HG03565 (cell line): Measurements from ENCODE around the gene C22orf31.

ENCODE experiments used
- ATAC-seq: cut with Tn5 transposase; IDR thresholded peaks from one replicate; pipeline ENCODE4 v1.9.1; 2021; ENCODE audit warnings: mild to moderate bottlenecking, moderate library complexity; ENCODE audit not compliant: unreplicated experiment

C22orf31 gene

DNA sequence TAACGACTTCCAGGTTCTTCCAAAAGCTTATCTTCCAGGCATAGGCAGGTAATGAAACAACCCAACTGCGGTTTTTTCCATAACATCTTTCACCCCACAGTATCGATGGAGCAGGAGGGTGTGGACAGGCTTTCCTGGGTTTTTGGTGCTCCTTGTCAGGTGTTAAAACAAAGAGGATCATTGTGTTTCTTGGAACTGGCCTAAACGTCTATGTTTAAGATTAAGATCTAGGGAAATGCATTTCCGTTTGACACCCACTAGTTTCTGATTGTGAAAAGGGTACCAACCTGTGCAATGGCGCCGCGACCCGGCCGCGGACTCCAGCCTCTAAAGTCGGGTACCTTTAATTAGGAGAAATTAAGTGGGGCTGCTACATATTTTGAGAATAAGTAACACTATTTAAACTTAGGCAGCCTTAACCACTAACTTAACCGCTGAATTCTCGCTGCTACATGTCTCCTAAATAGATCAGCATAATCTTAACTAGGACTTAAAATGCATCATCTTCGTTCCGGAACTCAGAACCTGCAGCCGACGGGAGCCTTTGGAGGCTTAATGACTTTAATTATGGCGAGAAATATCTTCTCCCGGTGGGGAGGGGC, 31.5 kb downstream of the C22orf31 start:
- ATAC-seq, result no peak

DNA sequence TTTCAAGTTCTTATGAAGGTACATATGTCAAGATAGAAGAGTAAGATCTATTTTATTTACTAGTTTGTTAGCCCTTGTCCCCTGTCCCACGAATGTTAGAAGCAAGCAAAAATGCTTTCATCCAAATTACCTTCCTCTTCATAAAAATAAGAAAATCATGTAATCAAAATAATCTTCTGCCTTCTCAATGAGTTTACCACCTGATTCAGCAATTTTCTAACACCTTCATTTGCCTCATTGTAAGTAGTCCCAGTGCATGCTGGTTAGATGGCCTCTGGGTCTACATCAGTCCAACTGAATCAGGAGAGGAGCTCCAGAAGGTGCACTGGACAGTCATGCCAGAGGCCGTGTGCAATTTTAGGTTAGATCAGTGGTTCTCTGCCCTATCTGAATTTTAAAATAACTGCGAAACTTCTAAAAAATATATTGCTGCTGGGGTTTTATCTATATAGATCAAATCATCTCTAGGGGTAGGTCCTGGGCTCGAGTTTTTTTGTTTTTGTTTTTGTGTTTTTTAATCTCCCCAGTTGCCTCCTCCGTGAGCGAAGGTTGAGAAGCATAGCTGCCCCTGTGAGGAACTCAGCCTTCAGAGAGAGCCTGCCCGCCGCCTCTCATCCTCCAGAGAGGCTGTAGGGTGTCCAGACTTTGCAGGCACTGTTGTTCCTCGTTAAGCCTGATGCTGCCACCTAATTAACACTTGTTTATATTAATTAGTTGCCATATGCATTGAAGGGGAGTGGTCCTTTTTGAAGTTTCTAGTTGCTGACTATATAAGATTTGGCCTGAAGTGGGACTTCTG, 32.2 kb downstream of the C22orf31 start:
- no peak for ATAC-seq

DNA sequence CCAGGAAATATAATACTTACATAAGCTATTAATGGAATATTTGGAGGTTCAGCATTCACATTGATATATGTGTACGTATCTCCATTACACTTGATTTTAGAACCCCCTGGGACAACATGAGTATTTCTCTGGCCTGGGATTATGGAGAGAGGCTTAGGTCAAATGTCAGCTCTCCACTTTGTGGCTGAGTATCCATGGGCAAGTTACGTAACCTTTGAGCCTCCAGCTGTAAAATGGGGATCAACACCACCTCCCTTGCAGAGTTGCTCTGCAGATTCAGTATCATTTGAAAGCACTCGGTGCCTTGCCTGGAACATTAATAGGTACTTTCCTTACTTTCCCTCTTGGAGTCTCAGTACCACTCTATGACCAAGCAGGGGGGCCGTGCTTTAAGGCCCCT, 33.2 kb downstream of the C22orf31 start:
- ATAC-seq, result no peak

DNA sequence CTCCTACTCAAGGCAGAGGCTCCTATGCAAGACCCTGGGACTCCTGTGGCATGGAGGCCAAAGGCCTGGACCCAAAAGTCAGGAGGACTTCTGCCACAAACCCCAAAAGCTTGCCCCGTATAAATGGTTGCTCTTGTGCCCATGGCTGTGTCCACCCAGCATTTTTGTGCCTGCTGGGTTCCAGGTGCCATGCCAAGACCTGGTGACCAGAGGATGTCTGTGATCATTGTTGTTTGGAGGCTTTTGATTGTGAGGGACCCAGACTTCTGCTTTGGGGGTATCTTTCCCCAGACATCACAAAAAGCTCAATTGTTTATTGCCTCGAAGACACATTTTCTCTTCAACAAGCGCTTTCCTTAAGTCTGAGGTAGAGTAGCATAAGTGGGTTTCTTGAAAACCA, 35.1 kb downstream of the C22orf31 start:
- ATAC-seq, result no peak

DNA sequence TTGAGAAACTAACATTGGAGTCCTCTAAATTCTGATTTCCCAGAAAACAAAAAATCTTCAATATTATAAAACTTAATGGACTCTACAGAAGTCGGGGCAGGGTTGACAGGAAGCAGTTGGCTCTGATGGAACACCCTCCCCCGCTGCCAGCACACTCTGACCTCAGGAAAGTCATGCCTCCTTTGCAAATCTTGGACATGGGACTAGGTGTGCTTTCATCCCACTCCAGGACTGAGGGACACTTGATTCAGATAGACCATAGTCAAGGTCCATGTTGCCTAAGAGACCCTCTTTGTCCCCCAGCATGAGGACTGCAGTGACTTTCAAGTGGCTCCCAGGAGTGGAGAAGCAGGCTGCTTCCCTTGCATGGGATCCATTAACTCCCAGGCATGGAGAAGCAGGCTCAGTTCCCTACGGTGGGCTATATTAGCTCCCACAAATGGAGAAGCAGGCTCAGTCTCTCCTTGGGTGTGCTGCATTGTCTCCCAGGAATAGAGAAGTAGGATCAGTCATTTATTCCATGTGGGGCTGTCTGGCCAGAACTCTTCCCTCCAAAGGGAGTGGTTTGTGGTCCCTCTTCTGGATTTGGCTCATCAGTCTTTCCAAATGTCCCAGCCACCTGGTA, 38.3 kb downstream of the C22orf31 start:
- ATAC-seq, result no peak

DNA sequence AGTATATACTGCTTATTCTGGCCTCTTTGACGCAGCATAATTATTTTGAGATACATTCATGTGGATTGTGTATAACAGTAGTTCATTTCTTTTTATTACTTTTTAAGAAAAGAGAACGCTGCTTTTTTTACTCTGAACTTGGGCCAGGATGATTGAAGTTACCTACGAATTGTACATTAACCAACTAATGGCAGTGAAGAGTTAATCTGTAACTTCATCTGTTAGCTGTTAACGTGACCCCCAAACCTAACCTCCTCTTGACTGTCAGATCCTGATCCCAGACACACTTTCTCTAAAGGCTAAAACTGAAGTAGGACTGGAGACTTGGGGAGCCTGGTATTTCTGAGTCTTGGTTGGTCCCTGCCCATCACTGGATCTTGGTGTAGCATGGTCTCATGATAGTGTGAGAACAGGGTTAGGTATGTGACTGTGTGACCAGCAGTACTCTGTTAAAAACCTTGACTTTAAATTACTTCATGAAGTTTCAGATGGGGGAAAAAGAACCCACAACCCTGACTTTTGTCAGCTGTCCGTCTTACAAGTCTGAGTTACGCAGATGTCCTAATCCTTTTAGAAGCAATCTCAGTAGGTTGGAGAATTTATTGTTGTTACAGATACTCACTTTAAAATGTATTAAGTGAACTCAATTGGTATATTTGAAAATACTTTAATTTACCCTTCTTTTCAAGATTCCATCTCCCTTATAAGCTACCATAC, 39.4 kb downstream of the C22orf31 start:
- ATAC-seq, result no peak

DNA sequence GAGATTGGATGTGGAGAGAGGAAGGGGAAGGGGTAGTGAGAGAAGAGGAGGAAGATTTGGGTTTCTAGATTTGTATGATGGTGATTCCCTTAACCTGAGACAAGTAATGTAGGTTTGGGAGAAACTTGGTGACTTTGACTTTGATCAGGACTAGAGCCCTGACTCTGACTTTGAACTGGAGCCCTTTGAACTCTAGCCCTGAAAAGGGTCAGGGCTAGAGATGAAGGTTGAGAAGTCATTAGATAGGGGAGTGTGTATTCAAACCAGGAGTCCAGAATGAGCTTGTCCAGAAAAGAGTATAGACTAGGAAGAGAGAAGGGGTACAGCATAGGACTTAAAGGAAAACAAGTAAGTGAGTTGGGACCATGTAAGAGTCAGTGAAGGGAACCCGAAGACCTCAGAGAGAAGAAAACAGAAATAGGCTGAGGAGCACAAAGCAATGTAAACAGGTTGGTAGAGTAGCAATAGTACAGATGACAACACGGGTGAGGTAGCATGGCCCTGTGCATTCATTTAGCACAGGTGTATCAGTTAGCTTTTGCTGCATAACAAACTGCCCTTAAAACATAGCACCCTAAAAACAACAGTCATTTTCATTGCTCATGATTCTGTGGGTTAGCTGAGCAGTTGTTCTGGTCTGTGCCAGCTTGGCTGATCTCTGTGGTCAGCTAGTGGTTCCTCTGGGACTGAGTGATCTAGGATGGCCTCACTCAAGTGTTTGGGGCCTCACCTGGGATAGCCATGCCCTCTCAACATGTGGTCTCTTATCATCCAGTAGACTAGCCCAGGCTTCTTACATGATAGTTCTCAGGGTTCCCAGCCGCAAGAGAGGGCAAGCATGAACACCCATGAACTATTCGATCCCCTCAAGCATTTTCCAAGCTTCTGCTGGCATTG, 43.1 kb downstream of the C22orf31 start:
- ATAC-seq, result no peak

DNA sequence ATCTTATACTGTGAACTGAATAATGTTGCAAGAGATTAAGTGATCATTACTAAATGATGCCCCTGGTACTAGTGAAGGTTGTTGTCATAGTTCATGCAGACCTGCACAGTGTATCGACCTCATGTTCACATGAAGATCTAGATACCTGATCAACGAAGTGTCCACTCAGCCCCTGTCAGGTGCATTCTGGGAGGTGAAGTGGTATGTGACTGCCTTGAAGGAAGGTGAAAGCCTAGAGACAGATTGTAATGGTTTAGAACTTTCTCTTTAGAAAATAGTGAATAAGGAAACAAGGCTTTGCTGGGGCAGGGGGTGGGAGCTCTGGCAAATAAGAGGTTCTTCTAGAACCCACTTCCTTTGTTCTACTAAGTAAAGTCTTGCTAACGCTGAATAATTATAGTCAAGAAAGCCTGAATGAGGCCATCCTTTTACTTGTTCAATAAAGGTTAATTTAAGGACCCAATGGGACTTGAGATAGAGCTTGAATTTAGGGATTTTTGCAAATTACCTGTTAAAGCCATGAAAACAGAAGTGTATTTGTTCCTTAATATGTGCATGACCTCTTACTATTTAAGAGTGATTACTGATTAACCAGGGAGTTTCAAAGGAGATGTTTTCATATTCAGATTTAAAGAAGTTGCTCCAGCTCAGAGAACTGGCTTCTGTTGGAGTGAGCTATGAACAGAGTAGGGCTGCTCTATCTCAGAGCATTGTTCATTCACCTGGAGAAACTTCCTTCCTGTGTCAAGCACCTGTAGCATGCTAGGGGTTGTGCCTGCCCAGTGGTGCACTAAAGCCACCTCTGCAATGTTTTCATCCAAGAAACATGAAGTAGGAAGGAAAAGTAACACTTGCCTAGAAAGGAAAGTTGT, 45.3 kb downstream of the C22orf31 start:
- ATAC-seq, result no peak

DNA sequence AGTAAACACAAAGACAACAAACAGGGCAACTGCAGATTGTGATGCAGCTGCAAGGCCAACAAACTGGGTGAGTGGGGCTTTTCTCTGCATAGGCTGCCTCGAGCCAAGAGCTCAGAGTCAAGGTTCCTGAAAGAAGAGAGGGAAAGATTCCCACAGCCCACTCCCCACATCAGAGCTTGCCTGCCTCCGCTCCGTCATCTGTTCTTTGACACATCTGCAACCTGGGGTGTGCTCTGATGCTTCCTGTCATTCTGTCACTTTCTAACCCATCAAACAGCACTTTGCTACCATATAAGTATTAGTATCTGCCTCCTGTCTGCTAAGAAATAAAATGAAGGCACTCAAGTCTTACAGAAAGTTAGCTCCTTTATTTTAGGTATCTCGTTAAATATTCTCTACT, 46.9 kb downstream of the C22orf31 start:
- ATAC-seq, result no peak

DNA sequence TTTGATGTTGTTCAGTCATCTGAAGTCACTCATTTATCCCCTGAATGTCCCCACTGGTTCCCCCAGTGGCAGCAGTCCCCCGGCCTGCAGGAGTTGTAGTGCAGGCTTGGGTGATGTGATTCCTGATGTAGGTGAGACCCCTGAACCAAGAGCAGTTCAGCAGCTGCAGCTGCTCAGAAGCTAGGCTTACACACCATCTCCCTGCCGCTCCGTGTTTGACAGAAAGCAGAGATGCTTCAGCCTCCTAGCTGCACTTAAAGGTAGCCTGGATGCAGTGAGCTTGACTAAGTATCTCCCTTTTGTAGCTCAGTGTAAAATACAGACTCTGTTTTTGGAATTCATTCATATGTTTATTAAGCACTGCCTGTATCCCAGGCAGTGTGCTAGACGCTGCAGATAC, 47.3 kb downstream of the C22orf31 start:
- ATAC-seq, result no peak

DNA sequence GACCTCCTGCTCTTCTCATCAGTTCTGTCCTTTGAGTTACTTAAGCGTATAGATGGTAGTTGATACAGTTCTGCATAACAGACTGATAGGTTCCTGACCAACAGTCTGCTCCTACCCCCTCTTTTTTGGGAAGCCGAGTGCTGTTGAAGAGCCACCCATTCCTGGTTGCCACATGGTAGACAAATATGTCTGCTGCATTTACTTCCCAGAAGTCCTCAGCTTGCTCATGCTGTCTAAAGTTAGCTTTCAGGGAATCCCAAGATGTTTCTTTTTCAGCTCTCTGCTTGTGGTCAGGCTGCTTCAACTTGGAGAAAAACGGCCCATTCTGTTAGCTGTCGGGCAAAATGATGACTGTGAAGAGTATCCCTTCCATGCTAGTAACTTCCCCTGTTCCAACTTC, 48.7 kb downstream of the C22orf31 start:
- no peak for ATAC-seq

DNA sequence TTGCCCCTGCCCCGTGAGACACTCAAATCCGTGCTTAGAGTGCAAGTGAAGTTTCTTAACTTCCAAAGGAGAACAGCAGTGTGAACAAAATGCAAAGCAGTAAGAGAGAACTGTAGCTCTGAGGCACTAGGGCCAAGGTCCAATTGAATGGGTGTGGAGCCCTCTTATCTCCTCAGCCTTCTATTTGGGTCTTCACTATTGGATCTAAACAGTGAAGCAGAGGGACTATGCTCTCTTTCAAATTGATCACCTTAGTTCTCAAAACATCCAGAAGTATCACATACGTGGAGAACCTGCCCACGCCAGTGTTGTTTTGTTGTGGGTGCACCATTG, 49.6 kb downstream of the C22orf31 start:
- no peak for ATAC-seq

DNA sequence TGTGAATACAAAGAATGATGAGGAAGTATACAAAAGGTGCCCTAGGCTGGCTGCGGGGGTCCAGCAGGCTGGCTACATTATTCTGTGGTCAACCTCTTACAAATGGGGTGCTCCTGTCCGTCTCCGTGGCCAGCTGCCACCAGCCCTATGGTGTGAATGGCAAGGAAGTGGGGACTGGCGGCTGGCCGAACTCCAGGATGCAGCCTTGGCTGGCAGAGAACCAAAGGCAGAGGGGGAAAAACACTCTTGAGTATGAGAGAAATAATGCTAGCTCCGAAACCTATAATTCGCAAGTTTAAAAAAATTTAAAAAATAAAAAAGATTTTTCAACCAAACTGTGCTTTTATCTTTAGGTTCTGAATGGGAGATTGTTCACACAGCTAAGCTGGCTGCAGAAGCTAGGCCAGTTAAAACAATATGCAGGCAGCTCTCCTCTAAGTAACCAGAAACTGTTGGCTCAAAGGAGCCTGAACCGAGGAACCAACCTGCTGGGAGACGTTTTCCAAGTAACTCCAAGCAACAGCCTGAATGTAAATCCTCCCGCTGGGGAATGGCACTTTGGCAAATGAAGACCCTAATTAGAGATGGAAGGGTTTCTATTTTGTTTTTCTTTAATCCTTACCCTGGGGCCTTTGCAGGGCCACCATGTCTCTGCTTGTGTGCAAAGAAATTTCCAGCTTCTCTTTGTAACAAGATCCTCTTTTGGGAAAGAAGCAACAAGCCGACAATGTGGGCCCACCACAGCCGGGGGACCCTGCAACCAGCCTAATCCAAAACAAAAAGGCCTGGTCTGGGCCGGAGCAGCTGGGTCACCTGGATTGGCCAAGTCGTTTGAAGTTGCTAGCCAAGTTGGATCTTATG, 50.2 kb downstream of the C22orf31 start:
- ATAC-seq, result no peak

DNA sequence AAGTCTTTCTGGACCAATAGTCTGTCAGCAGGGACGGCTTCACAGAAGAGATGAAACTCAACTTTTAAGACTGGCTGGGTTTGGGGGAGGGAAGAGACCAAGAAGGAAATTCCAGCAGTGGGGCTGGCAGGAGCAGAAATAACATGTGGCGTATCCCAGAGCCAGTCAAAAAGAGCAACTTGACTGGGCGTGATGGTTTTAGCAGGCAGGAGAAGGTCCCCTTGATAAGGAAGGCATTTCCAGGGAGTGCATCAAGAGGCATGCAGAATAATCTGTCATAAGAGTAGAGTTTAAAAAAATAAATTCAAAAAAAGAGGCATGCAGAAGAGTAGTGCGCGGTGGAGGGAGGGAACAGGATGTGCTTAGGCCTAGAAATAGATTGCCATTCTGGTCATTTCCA, 52.5 kb downstream of the C22orf31 start:
- no peak for ATAC-seq
